Adrenal gland (tissue), 12 donors: ENCODE measurements around the gene WDR1. TPM values are rescaled to one million over a fixed set of nuclear protein-coding genes. Genes with fewer than 3 reads are reported as not detected.

Experiments used
- DNase-seq, 7 donors: peaks; one replicate each; pipeline ENCODE4 v3.0.0-alpha.2; 2019 to 2020
- H3K27ac ChIP-seq, 5 donors: fragments of 200-600 bp; sonication (generic) in 4 of 5; 1 replicate in 3 of 5; 2 replicates in 2 of 5; pipeline versions ENCODE4 v1.5.1 to v1.8.0; 2016 to 2020; ENCODE audit warnings: mild to moderate bottlenecking in 1 of 5
- H3K27me3 ChIP-seq: fragments of 200-600 bp; 2 replicates; pipeline ENCODE4 v1.8.0; 2021
- H3K36me3 ChIP-seq, 2 donors: fragments of 200-600 bp; replicated peaks in 1 of 2; 1 replicate in 1 of 2; 2 replicates in 1 of 2; pipeline versions ENCODE4 v1.5.1 to v1.8.0; 2018 to 2022
- H3K4me1 ChIP-seq, 2 donors: fragments of 200-600 bp; replicated peaks in 1 of 2; 1 replicate in 1 of 2; 2 replicates in 1 of 2; pipeline versions ENCODE4 v1.5.1 to v1.8.0; 2018 to 2021
- H3K4me3 ChIP-seq, 4 donors: fragments of 200-600 bp; sonication (generic) in 3 of 4; one replicate each; pipeline ENCODE4 v1.5.1; 2016 to 2018
- H3K9me3 ChIP-seq, 3 donors: fragments of 200-600 bp; sonication (generic) in 1 of 3; replicated peaks in 1 of 3; 1 replicate in 2 of 3; 2 replicates in 1 of 3; pipeline versions ENCODE4 v1.5.1 to v1.8.0; 2016 to 2021
- CTCF ChIP-seq, 6 experiments: fragments of 450-650 bp in 4 of 6; fragments of 200-600 bp in 2 of 6; sonication (generic) in 1 of 6; IDR thresholded peaks; 1 replicate in 5 of 6; 2 replicates in 1 of 6; pipeline versions ENCODE4 v1.5.1 to v1.8.0; 2016 to 2021; ENCODE audit warnings: antibody characterized with exemption in 6 of 6, mild to moderate bottlenecking in 2 of 6, moderate library complexity in 1 of 6
- POLR2A ChIP-seq, 2 donors: fragments of 450-650 bp; IDR thresholded peaks; one replicate each; pipeline ENCODE4 v1.6.1; 2017; ENCODE audit warnings: antibody characterized with exemption in 2 of 2, mild to moderate bottlenecking in 2 of 2, moderate library complexity in 1 of 2
- WGBS, 4 donors: extraction: QIAGEN DNeasy Blood & Tissue Kit in 2 of 4; methylation state at CpG; one replicate each; pipeline versions ENCODE4 v1.1.5 to v1.1.7; 2013 to 2017; 5-methylcytosine and 5-hydroxymethylcytosine counted together
- intact Hi-C, 2 donors: fragments of 100-400 bp; cut with DNase I; formaldehyde crosslinking; loops; one replicate each; pipeline versions ENCODE4 v1.14.1 to v1.15.0; 2022 to 2023
- microRNA-seq, 3 donors: library from miRNA; unstranded; fragments of <30 nt; microRNA quantifications; one replicate each; pipeline ENCODE4, GENCODE V29; 2017 to 2020
- polyA plus RNA-seq, 3 donors: library from polyadenylated mRNA; stranded (reverse); fragments of 200-250 nt in 2 of 3; fragments of 350-450 nt in 1 of 3; fragmentation: Illumina TruSeq in 1 of 3; extraction: RNeasy Lipid Tissue Mini Kit (QIAGEN cat#74804) in 1 of 3; gene quantifications; one replicate each; pipeline ENCODE4 v1.2.3, GENCODE V29; 2013 to 2014
- small RNA-seq, 2 donors: library from RNA; depleted of rRNA; stranded (forward); fragments of <200 nt; gene quantifications; one replicate each; pipeline ENCODE3, GENCODE V24; 2016
- total RNA-seq, 9 donors: library from RNA; depleted of rRNA in 4 of 9; stranded (reverse); fragments of >200 nt in 4 of 9; fragments of 120-200 nt in 1 of 9; fragmentation: NEBNext Ultra II Directional in 1 of 9; extraction: Animal tissue kit (Norgen Biotek cat#: 25700) in 1 of 9; gene quantifications; one replicate each; pipeline versions ENCODE4 v1.1.0 to v1.2.4, GENCODE V29; 2013 to 2023
- donor health status: healthy with polysubstance abuse.
- donor health status: Bipolar disorder and iron deficiency.
- donor health status: DM: yes; HTN: yes; CAD: no.
- donor health status: DM: no; HTN: no; CAD: no.
- donor health status: DM: no; HTN: no; CAD: no.
- donor health status: DM: yes; HTN: yes; CAD: no.

The WDR1 gene
- total and polyA plus RNA-seq, 12 donors, result 66.5 to 228 (median 143) TPM

DNA sequence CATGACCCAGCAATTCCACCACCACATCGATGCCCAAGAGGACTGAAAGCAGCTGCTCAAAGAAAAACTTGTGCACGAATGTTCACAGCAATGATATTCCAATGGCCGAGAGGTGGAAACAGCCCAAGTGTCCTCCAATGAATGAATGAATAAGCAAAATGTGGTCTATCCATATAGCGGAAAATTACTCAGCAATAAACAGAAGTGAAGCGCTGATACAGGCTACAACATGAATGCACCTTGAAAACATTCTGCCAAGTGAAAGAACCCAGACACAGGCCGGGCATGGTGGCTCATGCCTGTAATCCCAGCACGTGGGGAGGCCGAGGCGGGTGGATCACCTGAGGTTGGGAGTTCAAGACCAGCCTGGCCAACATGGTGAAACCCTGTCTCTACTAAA is 90.1 kb downstream of the WDR1 start:
- Histone ChIP-seq H3K9me3 (no peaks in the 10 kb centered on the region), H3K27ac (no peak overlapping the region), H3K36me3 (no peaks in the 10 kb centered on the region), H3K27me3 (no peaks in the 10 kb centered on the region), H3K4me1 (peaks cover 3 to 16% of the 10 kb centered on the region in 2 donors), H3K4me3 (no peak overlapping the region)
- no peak for DNase-seq
- TF ChIP-seq CTCF (IDR thresholded peaks at IDR 0.05) (no peak), POLR2A (IDR thresholded peaks at IDR 0.05) (no peak)
- WGBS, 4 donors, result 81 to 87% (median 84%) methylated on average over 9 of the region's 9 CpGs
- intact Hi-C loops, result no loop called here

- H3K9me3 ChIP-seq, result no peaks in the 10 kb centered on the region
- WGBS, 4 donors, result 71 to 86% (median 76%) methylated on average over 3 of the region's 3 CpGs
- H3K27me3 ChIP-seq, result no peaks in the 10 kb centered on the region
- peaks cover 3 to 17% of the 10 kb centered on the region in 2 donors for H3K4me1 ChIP-seq
- TF ChIP-seq CTCF (IDR thresholded peaks at IDR 0.05) (no peak), POLR2A (IDR thresholded peaks at IDR 0.05) (no peak)
- DNase-seq, result no peak
- H3K36me3 ChIP-seq, result no peaks in the 10 kb centered on the region
- H3K4me3 ChIP-seq, result no peak overlapping the region
- intact Hi-C loops, result no loop called here
- peak overlapping the region in 1 of 5 donors; percentile 79 for H3K27ac ChIP-seq
Observed at GRCh38 chr4:10025230-10025806, 91.3 kb downstream of the WDR1 start.

Small RNA genes lying within 50 kb of the gene (microRNA-seq; reads per million reads assigned to microRNA genes)
- 1.1 to 1.3 (median 1.1) reads per million in 3 donors for gene MIR3138

Small RNA genes lying within 50 kb of the gene (small RNA-seq; reads per million reads assigned to genes)
- gene AC093664.1, result 0 reads per million in 2 donors
- gene MIR3138, result 0 reads per million in 2 donors
- gene RNA5SP155, result 0 reads per million in 2 donors

Other genes with a start within 250 kb of the WDR1 start
- gene SLC2A9, start 95.3 kb downstream of the WDR1 start, total RNA-seq, result 10 to 100 TPM in 5 of 9 donors, 1 to 10 TPM in 4; 1.9 to 16.6 (median 12.4) TPM
- gene SLC2A9, start 95.3 kb downstream of the WDR1 start, polyA plus RNA-seq, result 1 to 10 TPM; 1.8 to 7.8 (median 2.1) TPM